Left renal pelvis (tissue), 4 donors: ENCODE results near the gene EFS. TPM values are rescaled to one million over a fixed set of nuclear protein-coding genes. Genes with fewer than 3 reads are reported as not detected.
"Not testable (repeated sequence)": the region's sequence is repeated elsewhere in the genome, so short reads cannot be mapped to it uniquely, and the experiment has no call there.

Experiments
- DNase-seq, 4 donors: peaks; one replicate each; pipeline ENCODE4 v3.0.0-alpha.2; 2013; ENCODE audit warnings: low read depth in 4 of 4, low spot score in 3 of 4
- polyA plus RNA-seq, 4 donors: library from polyadenylated mRNA; unstranded; fragments of 120-200 nt; gene quantifications; one replicate each; pipeline ENCODE4 v1.2.1, GENCODE V29; 2013; ENCODE audit not compliant: insufficient read length in 4 of 4

The EFS gene
- polyA plus RNA-seq, 4 donors: 35.4 to 66.8 (median 46.1) TPM

- peak in 1 of 4 donors; percentile 11 for DNase-seq
Measured at GRCh38 chr14:23399591-23399990, 34.6 kb upstream of the EFS start.

- DNase-seq: no peak
Measured at GRCh38 chr14:23399136-23399535, 34.2 kb upstream of the EFS start.

GRCh38 chr14:23398348-23398747 is 33.4 kb upstream of the EFS start:
- no peak for DNase-seq

GRCh38 chr14:23396781-23397407 is 31.9 kb upstream of the EFS start:
- DNase-seq: no peak

- DNase-seq: no peak
Measured at GRCh38 chr14:23396126-23396525, 31.2 kb upstream of the EFS start.

GRCh38 chr14:23392613-23393012 is 27.6 kb upstream of the EFS start:
- DNase-seq: no peak

- not testable (repeated sequence) for DNase-seq
Measured at GRCh38 chr14:23389871-23390270, 24.9 kb upstream of the EFS start.

GRCh38 chr14:23389396-23389795 is 24.4 kb upstream of the EFS start:
- no peak for DNase-seq

GRCh38 chr14:23388996-23389395 is 24.0 kb upstream of the EFS start:
- DNase-seq: no peak

GRCh38 chr14:23387916-23388882 is 23.2 kb upstream of the EFS start:
- DNase-seq: no peak

- DNase-seq: no peak
Measured at GRCh38 chr14:23386999-23387398, 22.0 kb upstream of the EFS start.

- not testable (repeated sequence) for DNase-seq
Measured at GRCh38 chr14:23386266-23386657, 21.3 kb upstream of the EFS start.

GRCh38 chr14:23385642-23386265 is 20.8 kb upstream of the EFS start:
- no peak for DNase-seq

GRCh38 chr14:23385244-23385641 is 20.3 kb upstream of the EFS start:
- no peak for DNase-seq

- no peak for DNase-seq
Measured at GRCh38 chr14:23384364-23385080, 19.6 kb upstream of the EFS start.

GRCh38 chr14:23382731-23383440 is 17.9 kb upstream of the EFS start:
- no peak for DNase-seq

GRCh38 chr14:23382276-23382675 is 17.3 kb upstream of the EFS start:
- DNase-seq: no peak

- no peak for DNase-seq
Measured at GRCh38 chr14:23381871-23382270, 16.9 kb upstream of the EFS start.

GRCh38 chr14:23380976-23381375 is 16.0 kb upstream of the EFS start:
- DNase-seq: no peak

- no peak for DNase-seq
Measured at GRCh38 chr14:23380197-23380914, 15.4 kb upstream of the EFS start.
